NCI-H1105 treated with DMSO at 0.1 percent for 48 hours (cell line): Measurements from ENCODE around the gene MR1.

ENCODE experiments used
- DNase-seq: peaks from one replicate; lab custom pipeline; 2025; lab: John Stamatoyannopoulos, UW

Gene MR1

GRCh38 chr1:181064011-181064623 is 30.3 kb downstream of the MR1 start:
- DNase-seq, result no peak

GRCh38 chr1:181064702-181065101 is 30.9 kb downstream of the MR1 start:
- no peak for DNase-seq

- DNase-seq, result peak; percentile 27
Observed at GRCh38 chr1:181073638-181074037, 39.9 kb downstream of the MR1 start.

GRCh38 chr1:181075766-181076350 is 42.1 kb downstream of the MR1 start:
- no peak for DNase-seq

- DNase-seq, result no peak
Observed at GRCh38 chr1:181076852-181077251, 43.1 kb downstream of the MR1 start.

GRCh38 chr1:181077576-181078242 is 43.9 kb downstream of the MR1 start:
- DNase-seq, result no peak

- no peak for DNase-seq
Observed at GRCh38 chr1:181079382-181079781, 45.6 kb downstream of the MR1 start.

GRCh38 chr1:181079920-181080319 is 46.1 kb downstream of the MR1 start:
- no peak for DNase-seq

GRCh38 chr1:181080556-181080955 is 46.8 kb downstream of the MR1 start:
- no peak for DNase-seq

GRCh38 chr1:181081395-181081794 is 47.6 kb downstream of the MR1 start:
- DNase-seq, result peak; percentile 18

GRCh38 chr1:181083842-181084605 is 50.2 kb downstream of the MR1 start:
- DNase-seq, result peak; percentile 68

- no peak for DNase-seq
Observed at GRCh38 chr1:181084606-181084969, 50.8 kb downstream of the MR1 start.

- no peak for DNase-seq
Observed at GRCh38 chr1:181086091-181086490, 52.3 kb downstream of the MR1 start.

GRCh38 chr1:181086926-181087325 is 53.1 kb downstream of the MR1 start:
- no peak for DNase-seq

- DNase-seq, result no peak
Observed at GRCh38 chr1:181087400-181087901, 53.7 kb downstream of the MR1 start.

GRCh38 chr1:181088079-181089016 is 54.6 kb downstream of the MR1 start, which contains the start of gene IER5:
Gene IER5, plus strand, starts transcription at chr1:181088700. Its CDS starts 203 bp downstream, at chr1:181088903.
- peak; percentile 92 for DNase-seq

GRCh38 chr1:181089017-181089675 is 55.4 kb downstream of the MR1 start:
- no peak for DNase-seq

- DNase-seq, result peak; percentile 57
Observed at GRCh38 chr1:181089676-181090544, 56.1 kb downstream of the MR1 start.

- DNase-seq, result no peak
Observed at GRCh38 chr1:181090641-181091126, 56.9 kb downstream of the MR1 start.
